Stimulated activated CD4-positive, alpha-beta T cell treated with anti-CD3 and anti-CD28 coated beads, TNF-alpha, amount 100 ng/mL, for 48 hours (primary cell): ENCODE measurements around the gene GAA.
A peak's percentile ranks its signal among the peaks of the same experiment; 100 is the strongest.
"Not testable (repeated sequence)": the region's sequence is repeated elsewhere in the genome, so short reads cannot be mapped to it uniquely, and the experiment has no call there.

ENCODE experiments used
- DNase-seq, 3 donors: peaks; one replicate each; pipeline ENCODE4 v3.0.0-alpha.2; 2020; ENCODE audit warnings: low read depth in 3 of 3

GAA gene

DNA sequence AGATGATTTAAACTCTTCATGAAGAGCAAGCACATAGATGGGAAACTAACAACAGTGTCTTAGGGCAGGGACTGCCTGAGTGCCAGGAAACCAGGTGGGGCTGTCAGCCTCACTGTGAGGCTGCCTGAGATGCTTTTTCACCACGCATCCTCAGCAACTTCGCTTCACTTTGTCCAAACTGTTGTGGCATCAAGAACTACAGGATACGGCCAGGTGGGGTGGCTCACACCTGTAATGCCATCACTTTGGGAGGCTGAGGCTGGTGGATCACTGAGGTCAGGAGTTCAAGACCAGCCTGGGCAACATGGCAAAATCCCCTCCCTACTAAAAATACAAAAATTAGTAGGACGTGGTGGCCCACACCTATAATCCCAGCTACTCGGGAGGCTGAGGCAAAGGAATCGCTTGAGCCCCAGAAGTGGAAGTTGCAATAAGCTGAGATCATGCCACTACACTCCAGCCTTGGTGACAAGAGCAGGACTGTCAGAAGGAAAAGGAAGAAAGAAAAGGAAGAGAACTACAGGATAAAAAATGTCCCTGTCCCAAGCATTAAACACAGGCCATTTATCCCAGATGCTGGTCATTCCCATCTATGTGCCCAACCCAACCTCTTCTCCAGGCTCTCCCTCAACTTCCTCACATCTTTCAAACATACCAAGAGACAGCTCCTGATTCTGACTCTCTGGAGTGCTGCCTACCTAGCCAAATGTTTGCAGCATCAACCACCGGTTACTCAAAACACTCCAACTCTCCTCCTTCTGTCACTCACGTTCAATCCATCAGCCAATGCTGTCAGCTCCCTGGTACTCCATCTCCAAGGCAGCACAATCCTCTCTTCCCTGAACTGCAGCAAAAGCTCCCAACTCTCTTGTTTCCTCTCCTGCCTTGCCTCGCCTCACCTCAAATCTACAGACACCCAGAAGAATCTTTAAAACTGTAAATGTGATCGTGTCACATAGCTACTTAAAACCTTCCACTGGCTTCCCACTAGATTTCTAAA lies 44.0 kb downstream of the GAA start:
- DNase-seq: peak in 1 of 3 donors; percentile 4

- peak in 1 of 3 donors; percentile 8 for DNase-seq
Observed at GRCh38 chr17:80146121-80147034, 45.0 kb downstream of the GAA start.

- DNase-seq: peak; percentile 92 to 96 (median 93)
Observed at GRCh38 chr17:80147035-80147822, 45.8 kb downstream of the GAA start, which contains the start of gene EIF4A3. Gene EIF4A3, minus strand, starts transcription at chr17:80147128. Its CDS starts 167 bp downstream, at chr17:80146961.

- no peak for DNase-seq
Observed at GRCh38 chr17:80151333-80151732, 50.0 kb downstream of the GAA start.

- no peak for DNase-seq
Observed at GRCh38 chr17:80152081-80152702, 50.8 kb downstream of the GAA start.

GRCh38 chr17:80153004-80153403 lies 51.6 kb downstream of the GAA start:
- no peak for DNase-seq

DNA sequence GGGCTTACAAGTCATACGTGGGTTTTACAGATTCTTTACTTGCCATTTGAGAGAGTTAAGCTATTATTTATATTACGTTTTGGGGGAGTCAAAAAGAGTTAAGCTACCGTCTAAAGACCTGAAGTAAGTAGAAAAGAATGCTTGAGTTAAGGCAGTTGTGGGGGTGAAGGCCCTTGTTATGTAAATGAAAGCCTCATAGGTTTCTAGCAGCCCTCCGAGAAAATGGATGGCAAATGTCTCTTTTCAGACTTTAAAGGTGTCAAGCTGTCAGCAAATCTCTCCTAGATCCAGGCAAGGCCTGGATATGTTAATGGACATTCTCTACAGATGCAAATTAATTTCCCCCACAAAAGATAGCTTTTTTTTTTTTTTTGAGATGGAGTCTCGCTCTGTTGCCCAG lies 52.8 kb downstream of the GAA start:
- no peak for DNase-seq

- DNase-seq: not testable (repeated sequence)
Observed at GRCh38 chr17:80155600-80155999, 54.2 kb downstream of the GAA start.

- no peak for DNase-seq
Observed at GRCh38 chr17:80158846-80159245, 57.5 kb downstream of the GAA start.

- no peak for DNase-seq
Observed at GRCh38 chr17:80160536-80160935, 59.2 kb downstream of the GAA start.

DNA sequence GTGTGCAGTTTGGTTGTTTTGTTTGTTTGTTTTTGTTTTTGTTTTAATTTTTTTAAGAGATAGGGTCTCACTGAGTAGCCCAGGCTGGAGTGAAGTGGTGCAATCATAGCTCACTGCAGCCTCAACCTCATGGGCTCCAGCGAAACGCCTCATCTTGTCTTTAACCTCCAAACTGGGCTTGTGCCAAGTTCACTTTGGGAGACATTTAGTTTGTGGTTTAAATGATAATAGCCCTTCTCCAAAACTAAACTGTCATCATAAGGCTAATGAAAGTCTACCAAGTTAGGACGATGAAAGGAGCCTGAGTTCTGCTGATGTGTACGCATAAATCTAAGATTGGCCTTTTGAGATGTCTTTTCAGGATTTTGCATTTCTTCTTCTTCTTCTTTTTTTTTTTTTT lies 62.0 kb downstream of the GAA start:
- no peak for DNase-seq

GRCh38 chr17:80164185-80164584 lies 62.8 kb downstream of the GAA start:
- no peak for DNase-seq

DNA sequence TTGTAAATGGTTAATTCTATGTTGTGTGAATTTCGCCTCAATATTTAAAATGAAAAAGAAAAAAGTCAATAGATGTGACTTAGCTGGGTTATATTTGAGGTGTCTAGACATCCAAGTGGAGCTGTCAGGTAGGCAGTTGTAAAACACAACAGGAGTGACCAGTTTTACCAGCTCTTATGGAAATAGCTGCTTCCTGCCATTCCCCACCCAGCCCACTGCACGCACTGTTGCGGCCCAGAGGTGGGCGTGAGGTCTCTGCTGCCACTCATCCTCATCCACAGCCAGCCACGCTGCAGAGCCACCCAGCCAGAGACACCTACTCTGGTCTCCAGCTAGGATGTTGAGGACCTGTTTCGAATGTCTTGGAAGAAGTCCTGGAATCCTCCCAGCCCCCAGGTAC lies 65.1 kb downstream of the GAA start:
- DNase-seq: no peak

- no peak for DNase-seq
Observed at GRCh38 chr17:80168371-80168770, 67.0 kb downstream of the GAA start.

DNA sequence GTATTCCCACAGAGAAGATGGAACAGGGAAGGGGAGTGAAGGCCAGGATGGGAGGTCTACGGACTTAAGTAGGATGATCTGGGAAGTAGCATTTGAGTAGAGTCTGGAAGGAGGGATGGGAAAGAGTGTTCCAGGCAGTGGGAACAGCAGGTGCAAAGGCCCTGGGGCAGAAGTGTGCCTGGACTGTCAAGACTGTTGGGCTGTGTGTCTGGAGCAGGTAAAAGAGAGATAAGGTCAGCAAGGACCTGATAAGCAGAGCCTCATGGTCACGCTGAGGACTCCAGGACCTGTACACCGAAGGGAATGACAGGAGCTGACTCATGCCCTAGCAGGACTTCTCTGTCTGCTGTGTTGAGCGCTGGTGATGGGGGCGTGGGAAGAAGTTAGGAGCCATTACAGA lies 67.7 kb downstream of the GAA start:
- no peak for DNase-seq
